ENCODE results near the gene EP300.

DNA sequence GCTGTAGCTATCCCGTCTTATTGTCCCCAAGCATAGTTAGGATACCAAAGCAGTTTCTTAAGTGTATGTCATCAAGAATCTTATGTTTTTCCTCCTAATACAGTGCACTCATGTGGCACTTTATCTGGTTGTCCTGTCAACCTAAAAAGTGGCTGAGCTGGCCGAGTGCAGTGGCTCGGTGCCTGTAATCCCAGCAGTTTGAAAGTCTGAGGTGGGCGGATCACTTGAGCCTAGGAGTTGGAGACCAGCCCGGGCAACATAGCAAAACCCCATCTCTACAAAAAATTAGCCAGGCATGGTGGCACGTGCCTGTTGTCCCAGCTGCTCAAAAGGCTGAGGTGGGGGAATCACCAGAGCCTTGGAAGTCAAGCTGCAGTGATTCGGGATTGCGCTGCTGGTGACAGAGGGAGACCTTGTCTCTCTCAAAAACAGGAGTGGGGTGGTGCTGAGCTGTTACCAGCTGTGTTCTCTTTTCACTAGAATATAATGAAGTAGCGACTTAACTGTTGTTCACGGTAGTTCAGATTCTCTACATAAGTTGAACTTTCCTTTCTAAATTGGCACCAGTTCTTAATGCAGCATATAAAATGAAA lies 48.1 kb downstream of the EP300 start:
- TF ChIP-seq, protein P1, sequence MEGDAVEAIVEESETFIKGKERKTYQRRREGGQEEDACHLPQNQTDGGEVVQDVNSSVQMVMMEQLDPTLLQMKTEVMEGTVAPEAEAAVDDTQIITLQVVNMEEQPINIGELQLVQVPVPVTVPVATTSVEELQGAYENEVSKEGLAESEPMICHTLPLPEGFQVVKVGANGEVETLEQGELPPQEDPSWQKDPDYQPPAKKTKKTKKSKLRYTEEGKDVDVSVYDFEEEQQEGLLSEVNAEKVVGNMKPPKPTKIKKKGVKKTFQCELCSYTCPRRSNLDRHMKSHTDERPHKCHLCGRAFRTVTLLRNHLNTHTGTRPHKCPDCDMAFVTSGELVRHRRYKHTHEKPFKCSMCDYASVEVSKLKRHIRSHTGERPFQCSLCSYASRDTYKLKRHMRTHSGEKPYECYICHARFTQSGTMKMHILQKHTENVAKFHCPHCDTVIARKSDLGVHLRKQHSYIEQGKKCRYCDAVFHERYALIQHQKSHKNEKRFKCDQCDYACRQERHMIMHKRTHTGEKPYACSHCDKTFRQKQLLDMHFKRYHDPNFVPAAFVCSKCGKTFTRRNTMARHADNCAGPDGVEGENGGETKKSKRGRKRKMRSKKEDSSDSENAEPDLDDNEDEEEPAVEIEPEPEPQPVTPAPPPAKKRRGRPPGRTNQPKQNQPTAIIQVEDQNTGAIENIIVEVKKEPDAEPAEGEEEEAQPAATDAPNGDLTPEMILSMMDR (IDR thresholded peaks at IDR 0.05), result no peak
- TF ChIP-seq POLR2A (IDR thresholded peaks at IDR 0.05), result no peak
